C4-2B (cell line): ENCODE data around the gene ITGAE.

Experiments used
- ZFX ChIP-seq: fragments of 450-650 bp; IDR thresholded peaks from 2 replicates; pipeline ENCODE4 v1.6.1; 2017
- TF ChIP-seq, protein P1 (sequence below): fragments of 450-650 bp; conservative IDR thresholded peaks from 2 replicates; pipeline ENCODE4 v1.5.1; 2017; ENCODE audit warnings: mild to moderate bottlenecking

DNA sequence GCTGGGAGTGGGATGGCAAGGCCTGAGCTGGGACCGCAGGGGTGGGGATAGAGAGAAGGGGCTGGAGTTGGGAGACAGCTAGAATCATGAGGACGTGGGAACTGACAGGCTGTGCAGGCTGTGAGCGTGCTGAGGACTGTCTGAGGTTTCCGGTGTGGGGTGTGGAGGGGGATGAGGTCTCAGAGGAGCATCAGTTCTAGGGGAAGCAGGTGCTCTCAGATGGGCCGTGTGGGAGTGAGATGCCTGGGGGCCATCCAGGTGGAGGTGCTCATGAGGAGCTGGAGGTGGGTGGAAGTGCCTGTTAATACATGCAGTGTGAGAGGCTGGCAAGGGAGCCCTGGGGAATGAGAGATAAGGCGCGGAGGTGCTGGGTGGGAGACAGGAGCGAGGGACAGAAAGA is 50.1 kb downstream of the ITGAE start:
- TF ChIP-seq, protein P1, sequence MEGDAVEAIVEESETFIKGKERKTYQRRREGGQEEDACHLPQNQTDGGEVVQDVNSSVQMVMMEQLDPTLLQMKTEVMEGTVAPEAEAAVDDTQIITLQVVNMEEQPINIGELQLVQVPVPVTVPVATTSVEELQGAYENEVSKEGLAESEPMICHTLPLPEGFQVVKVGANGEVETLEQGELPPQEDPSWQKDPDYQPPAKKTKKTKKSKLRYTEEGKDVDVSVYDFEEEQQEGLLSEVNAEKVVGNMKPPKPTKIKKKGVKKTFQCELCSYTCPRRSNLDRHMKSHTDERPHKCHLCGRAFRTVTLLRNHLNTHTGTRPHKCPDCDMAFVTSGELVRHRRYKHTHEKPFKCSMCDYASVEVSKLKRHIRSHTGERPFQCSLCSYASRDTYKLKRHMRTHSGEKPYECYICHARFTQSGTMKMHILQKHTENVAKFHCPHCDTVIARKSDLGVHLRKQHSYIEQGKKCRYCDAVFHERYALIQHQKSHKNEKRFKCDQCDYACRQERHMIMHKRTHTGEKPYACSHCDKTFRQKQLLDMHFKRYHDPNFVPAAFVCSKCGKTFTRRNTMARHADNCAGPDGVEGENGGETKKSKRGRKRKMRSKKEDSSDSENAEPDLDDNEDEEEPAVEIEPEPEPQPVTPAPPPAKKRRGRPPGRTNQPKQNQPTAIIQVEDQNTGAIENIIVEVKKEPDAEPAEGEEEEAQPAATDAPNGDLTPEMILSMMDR, result no peak
- no peak for TF ChIP-seq ZFX
